K562 (cell line): ENCODE data around the gene RASGRP2.

Source experiments
- COPS2 ChIP-seq: fragments of 450-650 bp; conservative IDR thresholded peaks from 2 replicates; pipeline ENCODE4 v1.6.1; 2016; ENCODE audit warnings: mild to moderate bottlenecking, moderate library complexity
- KAT7 ChIP-seq: sonication (generic); formaldehyde crosslinking; IDR thresholded peaks from 2 replicates; pipeline ENCODE4 v1.8.0; 2022; ENCODE audit warnings: missing genetic modification reagents, mild to moderate bottlenecking, borderline replicate concordance
- MEIS2 ChIP-seq: fragments of 450-650 bp; IDR thresholded peaks from 2 replicates; pipeline ENCODE4 v1.6.1; 2014; ENCODE audit warnings: mild to moderate bottlenecking; ENCODE audit not compliant: partially characterized antibody
- NFYB ChIP-seq: IDR thresholded peaks from 2 replicates; pipeline ENCODE4 v1.6.1; 2011; ENCODE audit warnings: mild to moderate bottlenecking, moderate library complexity; ENCODE audit not compliant: insufficient read length; ENCODE audit errors: extremely low read depth
- NRF1 ChIP-seq, 2 experiments: fragments of 450-650 bp; IDR thresholded peaks in 1 of 2; conservative IDR thresholded peaks in 1 of 2; 2 replicates each; pipeline ENCODE4 v1.6.1; 2014; ENCODE audit warnings: mild to moderate bottlenecking in 2 of 2
- TCF7L2 ChIP-seq: fragments of 150-350 bp; IDR thresholded peaks from 2 replicates; pipeline ENCODE4 v1.6.1; 2016; ENCODE audit warnings: low read depth, mild to moderate bottlenecking, low read length, moderate library complexity
- TF ChIP-seq, protein P1 (sequence below): sonication (generic); formaldehyde crosslinking; IDR thresholded peaks from 2 replicates; pipeline ENCODE4 v1.8.0; 2022; ENCODE audit warnings: mild to moderate bottlenecking, missing genetic modification reagents, borderline replicate concordance
- TF ChIP-seq, protein P2 (sequence below): fragments of 450-650 bp; formaldehyde crosslinking; IDR thresholded peaks from 2 replicates; pipeline ENCODE4 v1.4.0; 2022; ENCODE audit warnings: missing genetic modification characterization
- TF ChIP-seq, protein P3 (sequence below), 3 experiments: IDR thresholded peaks in 2 of 3; conservative IDR thresholded peaks in 1 of 3; 2 replicates each; pipeline ENCODE4 v1.5.1; 2011 to 2012; ENCODE audit warnings: low read length in 3 of 3, mild to moderate bottlenecking in 3 of 3, control low read depth in 2 of 3, improper control_type of control experiment in 1 of 3, inconsistent platforms in 1 of 3, low read depth in 1 of 3, mixed read lengths in 1 of 3, moderate library complexity in 1 of 3; ENCODE audit not compliant: insufficient read depth in 2 of 3
- TF ChIP-seq, protein P4 (sequence below), 2 experiments: fragments of 450-650 bp in 1 of 2; sonication (generic) in 1 of 2; formaldehyde crosslinking in 1 of 2; IDR thresholded peaks in 1 of 2; conservative IDR thresholded peaks in 1 of 2; 2 replicates each; pipeline versions ENCODE4 v1.6.1 to v1.8.1; 2016 to 2023; ENCODE audit warnings: mild to moderate bottlenecking in 2 of 2, moderate library complexity in 2 of 2, inconsistent platforms in 1 of 2, missing genetic modification reagents in 1 of 2
- TF ChIP-seq, protein P5 (sequence below): IDR thresholded peaks from 3 replicates; pipeline ENCODE4 v1.6.1; 2011; ENCODE audit warnings: borderline replicate concordance, mild to moderate bottlenecking; ENCODE audit not compliant: insufficient read length, insufficient read depth

DNA sequence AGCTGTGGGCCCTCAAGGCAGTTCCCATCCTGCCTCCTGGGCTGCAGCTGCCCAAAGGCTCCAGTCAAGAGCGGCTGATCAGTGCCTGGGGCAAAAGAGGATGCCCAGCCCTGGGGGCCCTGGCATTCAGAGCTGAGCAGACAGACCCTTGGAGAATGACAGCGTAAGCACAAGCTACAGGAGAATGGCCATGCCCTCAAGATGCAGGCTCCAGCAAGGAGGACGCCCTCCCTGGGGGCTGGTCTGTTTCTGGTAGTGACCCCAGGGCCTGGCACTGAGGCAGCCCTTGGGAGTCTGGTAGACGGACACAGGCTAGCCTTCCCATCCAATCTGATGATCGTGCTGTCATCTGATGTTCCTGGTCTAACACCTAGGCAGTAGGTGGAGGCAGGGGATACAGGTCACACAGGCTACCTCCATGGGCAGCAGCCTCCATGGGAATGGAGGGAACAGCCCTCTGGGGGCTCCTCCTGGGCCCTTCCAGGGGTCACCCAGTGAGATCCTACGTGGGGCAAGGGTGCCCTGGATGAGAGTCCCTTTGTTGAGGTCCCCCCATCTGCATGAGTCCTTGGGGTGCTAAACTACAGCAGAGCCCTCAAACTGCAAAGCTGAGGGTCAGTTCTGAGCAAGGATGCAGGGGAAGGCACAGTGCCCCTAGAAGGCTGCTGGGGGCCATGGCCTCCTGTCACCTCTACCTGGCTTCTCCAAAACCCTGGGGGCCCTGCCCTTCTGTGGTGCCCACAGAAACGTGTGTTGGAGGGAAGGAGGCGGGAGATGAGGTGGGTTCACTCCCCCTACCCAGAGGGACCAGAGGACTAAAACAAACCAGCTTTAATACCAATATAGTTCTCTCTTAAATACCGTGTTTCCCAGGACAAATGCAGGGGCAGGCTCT lies 44.6 kb upstream of the RASGRP2 start:
- no peak for TF ChIP-seq MEIS2
- TF ChIP-seq, protein P1, sequence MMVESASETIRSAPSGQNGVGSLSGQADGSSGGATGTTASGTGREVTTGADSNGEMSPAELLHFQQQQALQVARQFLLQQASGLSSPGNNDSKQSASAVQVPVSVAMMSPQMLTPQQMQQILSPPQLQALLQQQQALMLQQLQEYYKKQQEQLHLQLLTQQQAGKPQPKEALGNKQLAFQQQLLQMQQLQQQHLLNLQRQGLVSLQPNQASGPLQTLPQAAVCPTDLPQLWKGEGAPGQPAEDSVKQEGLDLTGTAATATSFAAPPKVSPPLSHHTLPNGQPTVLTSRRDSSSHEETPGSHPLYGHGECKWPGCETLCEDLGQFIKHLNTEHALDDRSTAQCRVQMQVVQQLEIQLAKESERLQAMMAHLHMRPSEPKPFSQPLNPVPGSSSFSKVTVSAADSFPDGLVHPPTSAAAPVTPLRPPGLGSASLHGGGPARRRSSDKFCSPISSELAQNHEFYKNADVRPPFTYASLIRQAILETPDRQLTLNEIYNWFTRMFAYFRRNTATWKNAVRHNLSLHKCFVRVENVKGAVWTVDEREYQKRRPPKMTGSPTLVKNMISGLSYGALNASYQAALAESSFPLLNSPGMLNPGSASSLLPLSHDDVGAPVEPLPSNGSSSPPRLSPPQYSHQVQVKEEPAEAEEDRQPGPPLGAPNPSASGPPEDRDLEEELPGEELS (CRISPR knock-in tag): no peak
- TF ChIP-seq KAT7 (CRISPR knock-in tag): no peak
- TF ChIP-seq COPS2: no peak
- no peak for TF ChIP-seq TCF7L2
- TF ChIP-seq, protein P2, sequence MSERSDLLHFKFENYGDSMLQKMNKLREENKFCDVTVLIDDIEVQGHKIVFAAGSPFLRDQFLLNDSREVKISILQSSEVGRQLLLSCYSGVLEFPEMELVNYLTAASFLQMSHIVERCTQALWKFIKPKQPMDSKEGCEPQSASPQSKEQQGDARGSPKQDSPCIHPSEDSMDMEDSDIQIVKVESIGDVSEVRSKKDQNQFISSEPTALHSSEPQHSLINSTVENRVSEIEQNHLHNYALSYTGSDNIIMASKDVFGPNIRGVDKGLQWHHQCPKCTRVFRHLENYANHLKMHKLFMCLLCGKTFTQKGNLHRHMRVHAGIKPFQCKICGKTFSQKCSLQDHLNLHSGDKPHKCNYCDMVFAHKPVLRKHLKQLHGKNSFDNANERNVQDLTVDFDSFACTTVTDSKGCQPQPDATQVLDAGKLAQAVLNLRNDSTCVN (CRISPR knock-in tag): no peak
- no peak for TF ChIP-seq NFYB
- TF ChIP-seq, protein P3, sequence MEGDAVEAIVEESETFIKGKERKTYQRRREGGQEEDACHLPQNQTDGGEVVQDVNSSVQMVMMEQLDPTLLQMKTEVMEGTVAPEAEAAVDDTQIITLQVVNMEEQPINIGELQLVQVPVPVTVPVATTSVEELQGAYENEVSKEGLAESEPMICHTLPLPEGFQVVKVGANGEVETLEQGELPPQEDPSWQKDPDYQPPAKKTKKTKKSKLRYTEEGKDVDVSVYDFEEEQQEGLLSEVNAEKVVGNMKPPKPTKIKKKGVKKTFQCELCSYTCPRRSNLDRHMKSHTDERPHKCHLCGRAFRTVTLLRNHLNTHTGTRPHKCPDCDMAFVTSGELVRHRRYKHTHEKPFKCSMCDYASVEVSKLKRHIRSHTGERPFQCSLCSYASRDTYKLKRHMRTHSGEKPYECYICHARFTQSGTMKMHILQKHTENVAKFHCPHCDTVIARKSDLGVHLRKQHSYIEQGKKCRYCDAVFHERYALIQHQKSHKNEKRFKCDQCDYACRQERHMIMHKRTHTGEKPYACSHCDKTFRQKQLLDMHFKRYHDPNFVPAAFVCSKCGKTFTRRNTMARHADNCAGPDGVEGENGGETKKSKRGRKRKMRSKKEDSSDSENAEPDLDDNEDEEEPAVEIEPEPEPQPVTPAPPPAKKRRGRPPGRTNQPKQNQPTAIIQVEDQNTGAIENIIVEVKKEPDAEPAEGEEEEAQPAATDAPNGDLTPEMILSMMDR (IDR thresholded peaks at IDR 0.05 in 2 of 3, conservative IDR thresholded peaks at IDR 0.05 in 1 of 3; ENCODE audit: insufficient read depth in 2 of 3, low read depth in 1 of 3, low read length in 3 of 3): no peak
- no peak for TF ChIP-seq NRF1 (conservative IDR thresholded peaks at IDR 0.05 in 1 of 2, IDR thresholded peaks at IDR 0.05 in 1 of 2)
- TF ChIP-seq, protein P4, sequence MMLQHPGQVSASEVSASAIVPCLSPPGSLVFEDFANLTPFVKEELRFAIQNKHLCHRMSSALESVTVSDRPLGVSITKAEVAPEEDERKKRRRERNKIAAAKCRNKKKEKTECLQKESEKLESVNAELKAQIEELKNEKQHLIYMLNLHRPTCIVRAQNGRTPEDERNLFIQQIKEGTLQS (IDR thresholded peaks at IDR 0.05): no peak
- TF ChIP-seq, protein P4 (CRISPR knock-in tag; conservative IDR thresholded peaks at IDR 0.05): no peak
- TF ChIP-seq, protein P5, sequence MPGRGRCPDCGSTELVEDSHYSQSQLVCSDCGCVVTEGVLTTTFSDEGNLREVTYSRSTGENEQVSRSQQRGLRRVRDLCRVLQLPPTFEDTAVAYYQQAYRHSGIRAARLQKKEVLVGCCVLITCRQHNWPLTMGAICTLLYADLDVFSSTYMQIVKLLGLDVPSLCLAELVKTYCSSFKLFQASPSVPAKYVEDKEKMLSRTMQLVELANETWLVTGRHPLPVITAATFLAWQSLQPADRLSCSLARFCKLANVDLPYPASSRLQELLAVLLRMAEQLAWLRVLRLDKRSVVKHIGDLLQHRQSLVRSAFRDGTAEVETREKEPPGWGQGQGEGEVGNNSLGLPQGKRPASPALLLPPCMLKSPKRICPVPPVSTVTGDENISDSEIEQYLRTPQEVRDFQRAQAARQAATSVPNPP: no peak
